Thymus (tissue), 11 donors: Measurements from ENCODE around the gene DPYD. TPM values are rescaled to one million over a fixed set of nuclear protein-coding genes. Genes with fewer than 3 reads are reported as not detected.

Source experiments
- DNase-seq, 9 donors: peaks; one replicate each; pipeline ENCODE4 v3.0.0-alpha.2; 2013; ENCODE audit warnings: low spot score in 9 of 9, low read depth in 6 of 9, missing footprints in 1 of 9
- H3K27ac ChIP-seq, 2 donors: one replicate each; pipeline ENCODE4 v1.5.1; 2013; ENCODE audit warnings: control low read depth in 1 of 2, low read depth in 1 of 2, low read length in 1 of 2, mild to moderate bottlenecking in 1 of 2, moderate library complexity in 1 of 2
- H3K27me3 ChIP-seq, 2 donors: one replicate each; pipeline ENCODE4 v1.5.1; 2013; ENCODE audit warnings: low read length in 1 of 2; ENCODE audit not compliant: control insufficient read depth in 2 of 2, insufficient read depth in 1 of 2
- H3K36me3 ChIP-seq, 2 donors: one replicate each; pipeline ENCODE4 v1.5.1; 2013; ENCODE audit warnings: low read length in 1 of 2, mild to moderate bottlenecking in 1 of 2, moderate library complexity in 1 of 2; ENCODE audit not compliant: control insufficient read depth in 2 of 2, insufficient read depth in 2 of 2
- H3K4me1 ChIP-seq, 2 donors: one replicate each; pipeline ENCODE4 v1.5.1; 2013; ENCODE audit warnings: low read length in 2 of 2; ENCODE audit not compliant: control insufficient read depth in 2 of 2, insufficient read depth in 2 of 2
- H3K4me3 ChIP-seq, 2 donors: one replicate each; pipeline ENCODE4 v1.5.1; 2013; ENCODE audit warnings: low read length in 2 of 2, control low read depth in 1 of 2, mild to moderate bottlenecking in 1 of 2
- H3K9me3 ChIP-seq, 2 donors: one replicate each; pipeline ENCODE4 v1.5.1; 2013; ENCODE audit warnings: low read length in 1 of 2, mild to moderate bottlenecking in 1 of 2; ENCODE audit not compliant: control insufficient read depth in 2 of 2, insufficient read depth in 1 of 2
- WGBS: extraction: QIAGEN DNeasy Blood & Tissue Kit; methylation state at CpG from one replicate; pipeline ENCODE4 v1.1.7; 2013; 5-methylcytosine and 5-hydroxymethylcytosine counted together
- polyA plus RNA-seq: library from polyadenylated mRNA; stranded (reverse); fragments of 200-250 nt; gene quantifications from one replicate; pipeline ENCODE4 v1.2.3, GENCODE V29; 2013
- total RNA-seq: library from RNA; stranded (reverse); fragments of 120-200 nt; gene quantifications from one replicate; pipeline ENCODE4 v1.2.4, GENCODE V29; 2013
- donor health status: healthy.

The DPYD gene
- total and polyA plus RNA-seq, 2 donors = 13.1 to 29.4 TPM

DNA sequence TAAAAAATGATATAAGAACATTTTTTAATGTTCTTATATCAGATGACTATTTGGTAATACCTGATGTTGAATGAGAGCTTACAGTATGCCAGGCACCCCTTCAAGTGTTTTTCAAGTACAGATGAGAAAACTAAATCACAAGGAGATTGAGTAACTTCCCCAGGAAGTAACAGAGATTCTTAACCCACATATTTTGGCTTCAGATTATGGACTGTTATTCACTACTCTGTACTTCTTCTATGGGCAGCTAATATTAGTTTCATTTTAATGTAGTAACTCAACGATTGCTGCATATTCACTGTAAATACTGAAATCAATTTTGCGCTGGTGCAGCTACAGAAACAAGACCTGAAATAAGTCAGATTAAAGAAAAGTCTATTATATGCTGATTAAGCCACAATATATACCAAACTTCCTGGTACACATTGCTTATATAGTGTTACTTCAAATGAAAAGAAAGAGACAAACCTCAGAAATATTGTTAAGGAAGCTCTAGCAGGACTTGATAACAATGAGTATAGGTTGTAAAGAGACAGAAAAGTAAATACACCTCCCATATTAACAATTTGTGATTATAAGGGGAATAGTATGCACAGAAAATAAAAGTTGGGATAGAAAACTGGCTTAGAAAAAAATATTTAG lies 19.7 kb downstream of the DPYD start:
- H3K36me3 ChIP-seq = peaks cover 0 to 2% of the 10 kb centered on the region in 2 donors
- DNase-seq = no peak
- WGBS = 56% methylated on average over 2 of the region's 2 CpGs
- no peaks in the 10 kb centered on the region for H3K27me3 ChIP-seq
- no peaks in the 10 kb centered on the region for H3K4me1 ChIP-seq
- H3K4me3 ChIP-seq = no peak overlapping the region
- no peak overlapping the region for H3K27ac ChIP-seq
- H3K9me3 ChIP-seq = peaks cover 0 to 9% of the 10 kb centered on the region in 2 donors

DNA sequence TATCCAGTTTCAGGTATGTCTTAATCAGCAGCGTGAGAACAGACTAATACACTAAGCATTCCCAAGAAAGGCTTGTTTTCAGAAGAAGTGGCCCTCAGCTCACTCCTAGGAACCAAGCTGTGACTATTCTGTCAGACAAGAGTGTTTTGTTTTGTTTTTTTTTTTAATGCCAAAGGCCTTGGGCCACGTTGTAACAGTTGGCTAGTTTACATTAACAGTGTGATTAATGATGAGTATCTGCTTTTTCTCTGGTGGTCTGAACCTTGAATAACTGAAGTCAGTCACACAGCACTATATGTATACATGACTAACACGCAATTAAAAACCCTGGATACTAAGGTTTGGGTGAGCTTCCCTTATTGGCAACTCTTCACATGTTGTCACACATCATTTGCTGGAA lies 21.9 kb downstream of the DPYD start:
- 93% methylated on average over 3 of the region's 3 CpGs for WGBS
- no peak for DNase-seq
- no peaks in the 10 kb centered on the region for H3K4me1 ChIP-seq
- peaks cover 0 to 9% of the 10 kb centered on the region in 2 donors for H3K9me3 ChIP-seq
- H3K27ac ChIP-seq = no peak overlapping the region
- no peak overlapping the region for H3K4me3 ChIP-seq
- H3K27me3 ChIP-seq = no peaks in the 10 kb centered on the region
- peaks cover 0 to 2% of the 10 kb centered on the region in 2 donors for H3K36me3 ChIP-seq

DNA sequence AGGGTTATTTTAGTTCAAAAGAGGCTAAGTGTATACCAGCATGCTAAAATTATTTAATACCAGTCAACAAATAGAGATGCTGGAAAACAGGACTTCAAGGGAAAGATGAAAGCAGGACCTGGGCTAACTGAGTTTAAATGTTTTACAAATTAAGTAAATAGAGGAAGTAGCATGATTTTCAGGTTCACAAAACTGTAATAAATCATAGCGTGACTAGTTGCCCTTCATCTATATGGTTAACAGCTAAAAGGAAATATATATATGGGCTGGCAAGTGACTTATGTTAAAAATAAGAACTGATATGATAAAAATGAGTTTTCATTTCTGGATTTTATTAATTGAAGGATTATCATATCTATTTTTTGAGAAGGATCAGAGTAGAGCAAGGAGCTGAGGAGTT lies 25.6 kb downstream of the DPYD start:
- WGBS = 91% methylated on average over 1 of the region's 1 CpG
- DNase-seq = no peak
- Histone ChIP-seq H3K27me3 (no peaks in the 10 kb centered on the region), H3K36me3 (peaks cover 0 to 2% of the 10 kb centered on the region in 2 donors), H3K9me3 (peaks cover 0 to 9% of the 10 kb centered on the region in 2 donors), H3K27ac (no peak overlapping the region), H3K4me3 (no peak overlapping the region), H3K4me1 (no peaks in the 10 kb centered on the region)

DNA sequence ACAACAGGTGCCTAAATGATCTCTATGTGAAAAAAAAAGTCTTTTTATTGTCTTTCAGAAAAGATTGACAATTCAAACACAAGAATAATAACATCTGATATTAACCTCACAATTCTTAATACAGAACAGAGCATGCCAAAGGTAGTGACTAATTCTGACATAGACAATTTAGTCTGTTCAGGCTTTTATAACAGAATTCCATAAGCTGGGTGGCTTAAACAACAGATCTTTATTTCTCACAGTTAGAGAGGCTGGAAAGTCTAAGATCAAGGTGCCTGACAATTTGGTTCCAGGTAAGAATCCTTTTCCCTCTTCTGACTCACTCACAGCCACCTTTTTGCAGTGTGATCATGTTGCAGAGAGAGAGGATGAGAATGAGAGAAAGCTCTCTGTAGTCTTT lies 27.0 kb downstream of the DPYD start:
- Histone ChIP-seq H3K4me1 (no peaks in the 10 kb centered on the region), H3K9me3 (peaks cover 0 to 6% of the 10 kb centered on the region in 2 donors), H3K27me3 (no peaks in the 10 kb centered on the region), H3K36me3 (no peaks in the 10 kb centered on the region), H3K4me3 (no peak overlapping the region), H3K27ac (no peak overlapping the region)
- no peak for DNase-seq

DNA sequence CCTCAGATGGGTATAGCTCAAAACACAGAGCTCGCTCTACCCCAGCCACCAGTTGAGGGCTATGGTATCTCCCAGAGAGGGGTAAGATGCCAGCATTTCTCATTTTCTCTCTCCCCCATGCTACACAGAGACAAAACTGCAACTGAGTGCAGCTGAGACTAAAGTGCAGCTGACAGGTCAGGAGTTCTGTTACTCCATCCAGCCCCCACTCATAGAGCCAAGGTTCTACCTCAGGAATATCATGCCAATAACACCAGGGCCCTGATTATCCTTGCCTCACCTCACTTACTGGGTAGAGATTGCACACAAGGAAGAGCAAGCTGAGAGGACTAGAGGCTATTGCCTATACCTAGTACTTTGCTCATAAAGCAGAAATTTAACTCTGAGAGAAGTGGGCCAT lies 34.6 kb downstream of the DPYD start:
- no peaks in the 10 kb centered on the region for H3K27me3 ChIP-seq
- H3K9me3 ChIP-seq = peaks cover 0 to 4% of the 10 kb centered on the region in 2 donors
- H3K27ac ChIP-seq = no peak overlapping the region
- no peaks in the 10 kb centered on the region for H3K4me1 ChIP-seq
- no peak for DNase-seq
- no peaks in the 10 kb centered on the region for H3K36me3 ChIP-seq
- WGBS = 100% methylated on average over 1 of the region's 1 CpG
- H3K4me3 ChIP-seq = no peak overlapping the region

DNA sequence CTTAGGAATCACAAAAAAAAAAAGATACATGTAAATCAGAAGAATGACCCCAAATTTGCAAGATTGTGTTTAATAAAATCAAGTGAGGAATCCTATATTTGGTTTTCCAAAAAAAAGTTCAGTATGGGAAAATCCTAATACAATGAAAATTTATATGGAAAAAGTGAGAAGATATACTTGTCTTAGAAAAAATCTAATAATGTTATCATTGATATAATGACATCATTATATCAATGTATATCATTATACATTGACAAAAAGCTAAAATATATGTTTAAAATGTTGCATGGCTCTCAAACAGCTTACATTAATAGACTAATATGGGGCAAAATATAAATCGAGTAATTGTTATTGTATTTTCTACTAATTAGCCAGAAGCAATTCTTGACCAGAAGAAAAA lies 37.0 kb downstream of the DPYD start:
- no peak for DNase-seq
- no peaks in the 10 kb centered on the region for H3K27me3 ChIP-seq
- no peak overlapping the region for H3K27ac ChIP-seq
- 98% methylated on average over 1 of the region's 1 CpG for WGBS
- no peak overlapping the region for H3K4me3 ChIP-seq
- no peaks in the 10 kb centered on the region for H3K4me1 ChIP-seq
- peaks cover 0 to 3% of the 10 kb centered on the region in 2 donors for H3K9me3 ChIP-seq
- no peaks in the 10 kb centered on the region for H3K36me3 ChIP-seq

DNA sequence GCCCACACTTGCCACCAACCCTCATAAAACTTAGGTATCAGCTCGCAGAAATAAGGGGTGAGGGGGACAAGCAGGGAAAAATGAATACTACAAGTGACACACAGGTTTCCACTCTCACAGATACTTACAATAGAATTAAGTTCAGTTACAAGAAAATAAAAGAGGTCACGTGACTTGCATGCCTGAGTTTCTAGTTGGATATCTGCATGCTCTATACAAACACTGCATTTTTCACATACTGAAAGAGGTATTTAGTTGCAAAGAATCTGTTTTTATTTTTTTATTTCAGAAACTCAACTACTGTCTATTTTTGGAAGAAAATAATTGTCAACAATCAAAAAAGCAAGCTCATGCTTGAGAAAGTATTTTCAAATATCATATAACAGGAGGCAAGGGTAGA lies 43.5 kb downstream of the DPYD start:
- Histone ChIP-seq H3K27me3 (no peaks in the 10 kb centered on the region), H3K4me3 (no peak overlapping the region), H3K36me3 (no peaks in the 10 kb centered on the region), H3K9me3 (no peaks in the 10 kb centered on the region), H3K27ac (no peak overlapping the region), H3K4me1 (no peaks in the 10 kb centered on the region)
- 97% methylated on average over 2 of the region's 2 CpGs for WGBS
- DNase-seq = no peak

DNA sequence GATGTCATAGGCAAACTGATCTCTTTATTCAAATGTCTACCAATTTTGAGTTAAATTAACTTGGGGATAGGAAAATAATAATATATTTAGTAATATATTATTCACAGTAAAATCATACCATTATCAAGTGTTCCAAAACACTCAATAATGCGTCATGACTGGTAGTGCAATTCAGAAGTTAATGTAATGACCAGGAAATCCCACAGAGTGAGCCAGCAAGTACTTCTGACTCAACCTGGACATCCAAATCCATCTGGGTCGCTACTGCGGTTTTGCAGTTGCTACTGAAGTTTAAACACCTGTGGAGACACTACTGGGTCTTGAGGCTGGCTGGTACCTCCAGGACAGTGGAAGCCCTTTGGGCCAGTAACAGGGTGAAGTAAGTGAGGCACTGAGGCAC lies 44.8 kb downstream of the DPYD start:
- no peaks in the 10 kb centered on the region for H3K36me3 ChIP-seq
- WGBS = 97% methylated on average over 3 of the region's 3 CpGs
- H3K4me1 ChIP-seq = no peaks in the 10 kb centered on the region
- no peak overlapping the region for H3K4me3 ChIP-seq
- H3K9me3 ChIP-seq = no peaks in the 10 kb centered on the region
- no peak overlapping the region for H3K27ac ChIP-seq
- no peak for DNase-seq
- no peaks in the 10 kb centered on the region for H3K27me3 ChIP-seq

DNA sequence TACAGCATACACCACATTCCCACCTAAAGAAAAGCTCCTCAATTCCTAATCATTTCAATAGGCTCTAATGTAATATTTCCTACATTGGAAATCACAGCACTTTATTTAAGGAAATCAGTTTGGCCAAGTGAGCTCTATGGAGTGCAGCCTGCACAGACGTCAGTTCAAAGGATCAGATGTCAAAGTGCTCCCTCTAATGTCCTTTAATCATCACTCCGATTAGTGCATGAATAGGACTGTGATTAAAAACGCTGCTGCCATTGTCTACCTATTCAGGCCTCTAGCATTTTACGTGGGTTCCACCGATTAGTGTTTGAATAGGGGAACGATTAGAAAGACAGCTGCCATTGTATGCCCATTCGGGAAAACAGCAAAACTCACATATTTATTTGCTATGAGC lies 50.2 kb downstream of the DPYD start:
- H3K9me3 ChIP-seq = no peaks in the 10 kb centered on the region
- no peaks in the 10 kb centered on the region for H3K4me1 ChIP-seq
- no peak for DNase-seq
- H3K27ac ChIP-seq = no peak overlapping the region
- no peaks in the 10 kb centered on the region for H3K36me3 ChIP-seq
- 96% methylated on average over 7 of the region's 7 CpGs for WGBS
- no peak overlapping the region for H3K4me3 ChIP-seq
- H3K27me3 ChIP-seq = no peaks in the 10 kb centered on the region
